Measurements from ENCODE around the gene PTPRG.
"Not testable (repeated sequence)": the region's sequence is repeated elsewhere in the genome, so short reads cannot be mapped to it uniquely, and the experiment has no call there.

The PTPRG gene

DNA sequence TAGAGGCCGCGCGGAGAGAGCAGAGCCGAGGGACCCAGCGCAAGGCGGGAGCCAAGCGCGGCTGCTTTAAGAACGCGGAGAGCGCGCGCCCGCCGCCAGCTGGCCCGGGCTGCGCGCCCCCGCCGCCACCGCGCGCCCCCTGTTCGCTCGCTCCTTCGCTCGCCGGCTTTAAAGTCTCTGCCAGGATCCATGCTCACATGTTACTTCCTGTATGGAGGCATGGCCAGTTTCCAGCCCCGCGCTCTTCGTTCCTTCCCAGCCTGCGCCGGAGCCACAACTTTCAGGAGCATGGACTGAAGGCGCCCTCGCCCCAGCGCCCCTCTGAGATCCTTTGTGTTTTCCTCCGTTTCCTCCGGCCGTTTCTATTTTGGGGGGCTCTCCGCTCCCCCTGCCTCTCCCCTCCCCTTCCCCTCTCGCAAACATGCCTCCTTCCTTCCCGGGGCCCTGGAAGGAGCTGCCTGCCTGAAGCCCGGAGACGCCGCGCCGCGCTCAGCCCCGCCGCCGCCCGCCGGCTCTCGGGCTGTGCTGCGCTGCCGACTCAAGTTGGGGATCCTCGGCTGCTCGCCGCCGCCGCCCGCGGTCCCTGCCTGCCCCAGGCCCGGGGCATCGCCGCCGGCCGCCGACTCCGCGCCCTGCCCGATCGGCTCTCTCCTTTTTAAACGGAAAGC lies at the start of gene PTPRG:
TSS of gene PTPRG (plus strand) at position 198 of the 668 bp plus-strand sequence. CDS start 717 bp downstream, outside the sequence.
- in situ Hi-C loops (cut with MboI; ENCODE audit: low sequenced_read_pairs): no loop called here

DNA sequence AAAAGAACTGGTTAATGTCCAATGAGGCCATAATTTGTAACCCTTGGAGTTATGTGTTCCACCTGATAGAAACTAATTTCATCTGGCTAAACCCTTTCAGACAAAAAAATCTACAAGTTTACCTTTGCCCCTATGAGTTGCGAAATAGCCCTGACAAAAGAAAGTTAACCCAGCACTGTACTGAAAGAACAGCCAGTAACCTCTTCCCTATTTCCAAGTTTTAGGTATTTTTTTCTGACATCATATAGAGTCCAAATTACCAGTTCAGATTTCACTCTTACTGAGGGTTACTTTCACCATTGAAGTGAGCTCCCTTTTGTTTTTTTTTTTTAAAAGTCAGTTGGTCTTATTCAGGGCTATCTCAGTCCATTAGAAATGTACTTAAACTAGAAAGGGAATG lies 42.8 kb upstream of the PTPRG start:
- in situ Hi-C loops (cut with MboI; ENCODE audit: low sequenced_read_pairs): no loop called here

DNA sequence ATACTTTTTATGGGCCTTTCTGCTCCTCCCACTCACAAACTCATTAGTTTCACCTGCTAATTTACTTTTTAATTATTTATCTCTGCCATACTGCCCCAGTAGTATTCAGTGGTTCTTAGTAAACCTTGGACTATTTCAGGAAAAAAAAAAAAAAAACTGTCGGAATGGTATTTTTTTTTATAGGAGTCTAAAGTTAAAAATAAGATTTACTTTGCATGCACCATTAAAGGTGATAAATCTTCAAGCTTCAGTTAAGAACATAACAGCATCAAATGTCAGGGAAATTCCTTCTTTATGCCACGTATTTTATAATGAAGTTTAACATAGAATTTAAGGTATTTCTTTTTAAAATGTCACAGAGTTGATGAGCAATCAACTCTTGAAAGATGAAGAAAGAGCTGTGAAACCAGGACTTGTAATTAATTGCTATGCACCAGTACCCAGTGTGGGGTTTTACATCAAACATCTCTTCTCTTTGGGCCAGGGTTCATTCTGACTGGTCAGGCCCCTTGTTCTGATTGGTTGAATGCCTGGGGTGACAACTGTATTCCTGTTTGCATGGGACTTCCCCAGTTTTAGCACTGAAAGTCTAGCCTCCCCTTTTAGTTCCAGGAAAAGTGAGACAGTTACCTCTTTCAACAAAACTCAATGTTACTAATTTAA lies 40.3 kb upstream of the PTPRG start:
- in situ Hi-C loops (cut with MboI; ENCODE audit: low sequenced_read_pairs): no loop called here

DNA sequence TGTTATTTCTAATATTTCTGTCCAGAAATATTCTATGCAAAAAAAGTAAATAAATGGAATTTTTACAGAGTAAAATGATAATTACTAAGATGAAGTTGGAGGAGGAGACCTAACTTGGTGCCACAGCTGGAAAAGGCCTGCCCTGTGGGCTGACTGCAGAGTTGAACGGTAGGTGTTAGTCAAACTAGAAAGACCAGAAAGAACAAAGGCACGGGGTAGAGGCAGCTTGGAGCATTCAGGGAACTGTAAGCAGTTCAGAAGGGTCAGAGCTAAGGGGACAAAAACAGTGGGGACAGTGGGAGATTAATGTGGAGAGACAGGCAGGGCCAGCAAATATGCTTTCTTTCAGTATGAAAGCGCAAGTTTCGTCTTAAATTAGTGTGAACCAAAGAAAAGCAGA lies 39.3 kb upstream of the PTPRG start:
- in situ Hi-C loops (cut with MboI; ENCODE audit: low sequenced_read_pairs): no loop called here

DNA sequence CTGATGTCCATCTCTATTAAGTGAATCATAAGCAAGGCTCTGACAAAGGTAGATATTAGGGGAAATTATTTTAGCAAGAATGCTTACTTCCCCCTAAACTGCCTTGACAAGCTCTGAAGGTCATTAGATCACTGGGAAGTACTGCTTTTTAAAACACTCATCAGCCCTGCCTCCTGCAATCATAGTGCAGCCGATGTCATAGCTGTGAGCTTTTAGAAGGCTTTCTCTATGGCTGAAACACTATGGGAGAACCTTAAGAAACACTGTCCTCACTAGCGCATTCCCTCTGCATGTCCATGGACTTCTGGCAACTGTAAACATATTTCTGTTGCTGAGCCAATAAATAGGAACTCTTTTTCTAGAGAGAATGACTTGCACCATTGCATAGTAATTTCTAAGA lies 38.7 kb upstream of the PTPRG start:
- in situ Hi-C loops (cut with MboI; ENCODE audit: low sequenced_read_pairs): no loop called here

DNA sequence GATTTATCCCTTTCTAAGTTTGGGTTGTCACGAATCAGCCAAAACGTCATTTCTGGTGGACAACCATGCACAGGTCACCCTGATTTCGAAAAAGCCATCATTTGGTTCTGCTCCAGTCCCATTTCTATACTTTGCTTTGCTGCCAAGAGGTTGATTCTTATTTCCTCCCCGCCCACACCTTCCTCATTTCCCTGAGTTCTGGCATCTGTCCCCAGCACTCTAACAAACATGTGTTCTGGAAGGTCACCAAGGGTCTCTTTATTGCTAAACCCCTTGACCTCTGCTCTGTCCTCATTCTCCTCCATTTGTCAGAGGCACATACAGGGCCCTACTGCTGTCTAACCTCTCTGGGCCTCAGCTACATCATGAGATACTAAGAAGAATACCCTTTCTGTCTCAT lies 36.4 kb upstream of the PTPRG start:
- in situ Hi-C loops (cut with MboI; ENCODE audit: low sequenced_read_pairs): no loop called here

DNA sequence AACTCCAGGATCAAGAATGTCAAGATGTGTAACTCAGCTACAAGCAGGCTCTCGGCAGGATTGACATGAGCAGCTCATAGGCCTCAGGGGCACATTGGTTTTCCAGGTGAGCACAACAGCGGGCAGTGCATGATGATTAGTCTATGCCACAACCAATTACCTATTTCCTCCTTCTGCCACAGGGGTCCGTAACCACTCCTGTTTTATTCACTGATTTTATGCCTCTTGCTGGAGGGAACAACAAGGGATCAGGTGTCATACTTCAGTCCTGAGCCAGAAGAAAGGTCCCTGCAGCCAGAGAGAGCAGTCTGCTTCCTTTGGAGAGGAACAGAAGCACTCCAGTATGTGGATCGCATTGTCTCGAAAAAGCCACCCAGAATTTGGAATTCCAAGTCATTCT lies 35.1 kb upstream of the PTPRG start:
- in situ Hi-C loops (cut with MboI; ENCODE audit: low sequenced_read_pairs): no loop called here

DNA sequence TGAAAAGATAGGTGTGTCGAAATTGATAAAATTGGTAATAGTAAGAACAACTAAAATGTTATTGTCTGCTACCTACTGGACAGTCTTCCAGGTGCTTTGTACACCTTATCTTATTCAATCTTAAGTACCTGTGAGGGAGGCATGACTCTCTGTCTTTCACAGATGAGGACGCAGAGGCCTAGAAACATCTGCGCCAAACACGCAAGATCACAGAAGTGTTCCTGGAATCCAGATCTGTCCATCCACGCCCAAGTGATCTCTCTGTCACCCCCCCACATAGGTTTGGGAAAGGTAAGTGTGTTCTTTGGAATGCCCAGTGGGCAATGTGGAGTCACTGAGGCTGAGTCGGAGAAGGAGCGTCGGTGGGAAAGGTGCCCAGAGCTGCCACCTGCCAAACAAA lies 34.4 kb upstream of the PTPRG start:
- in situ Hi-C loops (cut with MboI; ENCODE audit: low sequenced_read_pairs): no loop called here

DNA sequence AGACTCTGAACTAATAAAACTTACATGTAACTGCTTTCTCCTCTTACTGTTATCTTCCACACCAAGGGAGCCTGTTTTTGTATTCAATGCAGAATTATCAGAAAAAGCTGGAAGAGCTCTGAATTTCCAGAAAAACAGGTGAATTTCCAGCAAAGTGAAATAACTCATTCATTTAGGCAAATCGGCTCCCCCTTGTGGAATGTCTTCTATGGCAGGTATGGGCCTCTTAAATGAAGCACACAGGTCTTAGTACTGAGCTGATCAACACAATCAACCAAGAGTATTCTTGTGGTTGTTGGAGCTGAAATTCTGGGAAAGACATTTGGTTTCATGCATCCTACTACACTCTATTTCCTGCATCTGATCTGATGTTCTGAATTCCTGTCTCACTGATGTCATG lies 31.0 kb upstream of the PTPRG start:
- in situ Hi-C loops (cut with MboI; ENCODE audit: low sequenced_read_pairs): no loop called here

DNA sequence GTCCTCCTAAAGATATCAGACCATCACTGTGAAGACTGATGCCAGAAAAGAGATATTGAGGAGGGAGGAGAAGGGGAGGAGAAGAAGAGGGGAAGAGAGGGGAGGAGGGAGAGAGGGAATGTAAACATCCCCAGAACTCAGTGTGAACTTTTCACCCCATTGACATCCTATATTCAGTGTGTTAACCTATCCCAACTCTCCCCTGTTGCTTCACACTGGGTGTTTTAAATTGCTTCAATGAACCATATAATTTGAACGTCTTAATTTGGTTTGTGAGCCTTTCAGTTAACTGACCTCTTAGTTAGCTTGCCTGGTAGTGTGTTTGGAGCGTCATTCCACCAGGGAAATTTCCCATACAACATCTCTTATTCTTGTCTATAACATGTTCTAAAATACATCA lies 29.8 kb upstream of the PTPRG start:
- in situ Hi-C loops (cut with MboI; ENCODE audit: low sequenced_read_pairs): no loop called here

DNA sequence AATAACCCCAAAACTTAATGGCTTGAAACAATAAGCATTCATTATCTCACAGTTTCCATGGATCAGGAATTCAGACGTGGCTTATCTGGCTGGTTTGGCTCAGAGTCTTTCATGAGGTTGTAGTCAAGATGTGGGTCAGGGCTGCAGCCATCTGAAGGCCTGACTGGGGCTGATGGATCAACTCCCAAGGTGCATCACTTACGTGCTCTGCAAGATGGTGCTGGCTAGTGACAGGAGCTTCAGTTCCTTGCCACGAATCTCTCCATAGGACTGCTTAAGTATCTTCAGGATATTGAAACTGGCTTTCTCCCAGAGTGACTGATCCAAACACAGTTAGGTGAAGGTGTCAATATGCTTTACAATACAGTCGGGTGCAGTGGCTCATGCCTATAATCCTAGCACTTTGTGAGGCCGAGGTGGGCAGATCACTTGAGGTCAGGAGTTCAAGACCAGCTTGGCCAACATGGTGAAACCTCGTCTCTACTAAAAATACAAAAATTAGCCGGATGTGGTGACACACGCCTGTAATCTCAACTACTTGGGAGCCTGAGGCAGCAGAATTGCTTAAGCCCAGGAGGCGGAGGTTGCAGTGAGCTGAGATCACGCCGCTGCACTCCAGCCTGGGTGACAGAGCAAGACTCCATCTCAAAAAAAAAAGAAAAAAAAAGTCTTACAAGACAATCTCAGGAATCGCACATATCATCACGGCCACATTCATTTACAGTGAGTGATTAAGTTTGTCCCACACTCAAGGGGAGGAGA lies 28.5 kb upstream of the PTPRG start:
- in situ Hi-C loops (cut with MboI; ENCODE audit: low sequenced_read_pairs): no loop called here

DNA sequence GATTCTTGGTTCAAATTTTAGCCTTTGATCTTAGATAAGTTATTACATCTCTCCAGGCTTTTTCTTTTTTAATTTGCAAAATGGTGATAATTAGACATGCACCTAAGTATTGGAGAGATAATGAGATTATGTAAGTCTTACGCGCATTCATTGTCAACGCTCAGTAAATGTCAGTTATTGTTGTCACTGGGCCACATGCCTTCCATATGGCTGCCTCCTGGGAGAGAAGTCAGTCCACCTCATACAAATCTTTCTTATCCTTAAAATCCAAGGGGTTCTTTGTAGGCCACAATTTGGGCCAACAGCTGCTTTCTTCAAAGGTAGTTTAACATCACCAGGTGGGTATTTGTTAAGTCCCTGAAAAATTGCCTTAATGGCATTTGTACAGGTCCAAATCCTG lies 25.5 kb upstream of the PTPRG start:
- in situ Hi-C loops (cut with MboI; ENCODE audit: low sequenced_read_pairs): no loop called here

DNA sequence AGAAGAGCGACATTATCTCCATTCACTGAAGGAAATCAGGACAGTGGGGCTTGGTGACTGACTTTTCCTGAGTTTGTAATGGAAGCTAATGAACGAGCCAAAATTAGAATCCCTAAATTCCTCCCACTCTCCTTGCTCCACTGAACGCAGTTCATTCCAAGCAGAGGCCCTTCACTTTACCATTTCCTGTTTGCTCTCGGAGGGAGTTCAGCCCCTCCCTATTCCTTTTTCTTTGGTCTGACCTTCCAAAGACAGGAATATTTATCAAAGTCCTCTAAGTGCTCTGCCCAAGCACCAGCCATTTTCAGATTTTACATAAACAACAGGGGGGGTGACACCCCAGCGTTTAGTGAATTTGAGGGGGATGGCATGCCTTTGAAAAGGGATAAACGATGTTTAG lies 24.0 kb upstream of the PTPRG start:
- in situ Hi-C loops (cut with MboI; ENCODE audit: low sequenced_read_pairs): no loop called here

DNA sequence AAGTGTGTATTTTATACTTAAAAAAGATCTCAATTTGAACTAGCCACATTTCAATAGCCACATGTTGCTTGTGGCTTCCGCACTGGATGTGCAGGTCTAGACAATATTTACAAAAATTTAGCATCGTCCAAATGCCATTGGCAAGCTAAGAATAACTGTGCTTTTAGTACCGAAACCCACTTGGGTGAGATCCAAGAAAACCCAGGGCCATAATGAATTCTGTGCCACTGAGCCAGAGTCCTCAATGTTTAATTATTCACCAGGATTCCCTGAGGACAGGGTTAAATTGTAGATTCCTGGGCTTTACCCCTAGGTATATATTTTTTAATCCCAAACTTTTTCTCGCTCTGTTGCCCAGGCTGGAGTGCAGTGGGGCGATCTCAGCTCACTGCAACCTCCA lies 22.9 kb upstream of the PTPRG start:
- in situ Hi-C loops (cut with MboI; ENCODE audit: low sequenced_read_pairs): no loop called here

DNA sequence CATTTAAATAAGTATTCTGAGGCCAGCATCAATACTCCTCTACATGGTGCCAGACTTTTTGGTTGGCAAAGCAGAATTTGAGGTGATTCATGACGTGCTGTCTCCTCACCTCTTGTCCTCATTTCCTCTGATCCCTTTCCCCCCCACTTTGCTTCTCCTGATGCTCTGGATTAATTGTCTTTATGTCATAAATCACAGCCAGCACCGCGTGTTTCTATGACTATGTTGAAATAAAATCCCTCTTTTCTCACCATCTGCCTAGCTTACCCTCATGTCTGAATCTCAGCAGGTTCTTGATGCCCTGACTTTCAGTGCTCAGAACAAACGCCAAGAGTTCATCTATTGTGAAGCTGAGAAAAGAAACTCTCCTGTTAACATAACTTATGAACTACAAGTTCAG lies 19.7 kb upstream of the PTPRG start:
- in situ Hi-C loops (cut with MboI; ENCODE audit: low sequenced_read_pairs): no loop called here

DNA sequence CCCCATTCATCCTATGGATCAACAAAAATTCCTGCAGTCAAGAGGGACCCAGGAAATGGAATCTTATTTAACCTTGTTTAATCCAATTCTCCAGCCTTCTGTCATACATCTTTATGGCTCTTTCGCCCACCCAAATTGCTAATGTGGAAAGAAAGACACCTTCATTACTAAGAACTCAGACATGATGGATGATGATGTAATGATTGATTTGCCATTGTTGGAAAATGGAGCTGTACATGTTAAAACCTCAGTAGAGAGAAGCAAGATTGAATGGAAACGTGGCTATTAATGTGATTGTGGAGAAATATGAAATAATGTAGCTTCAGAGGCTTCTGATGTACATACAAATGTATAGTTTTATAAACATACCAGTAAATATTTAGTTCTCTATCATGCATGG lies 15.7 kb upstream of the PTPRG start:
- in situ Hi-C loops (cut with MboI; ENCODE audit: low sequenced_read_pairs): no loop called here

DNA sequence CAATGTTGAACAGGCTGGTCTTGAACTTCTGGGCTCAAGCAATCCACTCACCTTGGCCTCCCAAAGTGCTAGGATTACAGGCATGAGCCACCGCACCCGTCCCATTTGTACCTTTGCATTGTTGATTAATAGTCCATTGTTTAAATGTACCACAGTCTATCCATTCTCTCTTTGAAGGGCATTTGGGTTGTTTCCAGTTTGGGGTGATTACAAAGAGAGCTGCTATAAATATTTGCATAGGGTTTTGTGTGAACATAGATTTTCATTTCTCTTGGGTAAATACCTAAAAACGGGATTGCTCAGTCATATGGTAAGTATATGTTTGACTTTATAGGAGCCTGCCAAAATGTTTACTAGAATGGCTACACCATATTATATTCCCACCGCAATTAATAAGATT lies 13.7 kb upstream of the PTPRG start:
- in situ Hi-C loops (cut with MboI; ENCODE audit: low sequenced_read_pairs): no loop called here

DNA sequence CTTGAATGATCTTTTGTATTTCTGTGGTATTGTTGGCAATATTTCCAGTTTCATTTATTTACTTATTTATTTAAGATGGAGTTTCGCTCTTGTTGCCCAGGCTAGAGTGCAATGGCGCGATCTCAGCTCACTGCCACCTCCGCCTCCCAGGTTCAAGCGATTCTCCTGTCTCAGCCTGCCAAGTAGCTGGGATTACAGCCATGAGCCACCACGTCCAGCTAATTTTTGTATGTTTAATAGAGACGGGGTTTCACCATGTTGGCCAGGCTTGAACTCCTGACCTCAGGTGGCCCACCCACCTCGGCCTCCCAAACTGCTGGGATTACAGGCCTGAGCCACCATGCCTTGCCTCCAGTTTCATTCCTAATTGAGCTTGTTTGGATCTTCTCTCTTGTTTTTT lies 8.7 kb upstream of the PTPRG start:
- in situ Hi-C loops (cut with MboI; ENCODE audit: low sequenced_read_pairs): not testable (repeated sequence)

DNA sequence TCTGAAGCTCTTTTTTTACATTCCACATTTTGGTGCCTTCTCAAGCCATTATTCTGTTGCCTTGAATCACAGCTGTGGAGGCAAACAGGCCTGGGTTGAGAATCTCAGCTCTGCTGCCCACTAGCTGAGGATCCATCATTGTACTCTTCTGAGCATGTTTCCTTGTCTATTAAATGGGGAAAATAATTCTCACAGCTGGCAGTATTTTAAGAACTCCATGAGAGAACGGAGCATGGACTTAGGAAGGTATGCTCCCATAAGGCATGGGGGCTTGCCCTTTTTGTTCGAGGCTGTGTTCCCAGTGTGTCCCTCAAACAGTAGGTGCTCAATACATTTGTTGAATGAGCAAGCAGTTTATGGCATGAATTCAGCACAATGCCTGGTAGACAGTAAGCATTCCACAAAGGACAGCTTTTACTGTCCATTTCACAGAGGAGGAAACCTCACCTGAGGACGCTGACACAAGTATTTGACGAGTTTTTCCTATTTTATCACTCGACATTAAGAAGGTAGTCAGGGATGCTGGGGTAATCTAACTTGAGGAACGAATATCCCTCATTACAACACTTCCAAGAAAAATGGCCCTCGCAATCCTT lies 2.1 kb upstream of the PTPRG start:
- in situ Hi-C loops (cut with MboI; ENCODE audit: low sequenced_read_pairs): no loop called here

DNA sequence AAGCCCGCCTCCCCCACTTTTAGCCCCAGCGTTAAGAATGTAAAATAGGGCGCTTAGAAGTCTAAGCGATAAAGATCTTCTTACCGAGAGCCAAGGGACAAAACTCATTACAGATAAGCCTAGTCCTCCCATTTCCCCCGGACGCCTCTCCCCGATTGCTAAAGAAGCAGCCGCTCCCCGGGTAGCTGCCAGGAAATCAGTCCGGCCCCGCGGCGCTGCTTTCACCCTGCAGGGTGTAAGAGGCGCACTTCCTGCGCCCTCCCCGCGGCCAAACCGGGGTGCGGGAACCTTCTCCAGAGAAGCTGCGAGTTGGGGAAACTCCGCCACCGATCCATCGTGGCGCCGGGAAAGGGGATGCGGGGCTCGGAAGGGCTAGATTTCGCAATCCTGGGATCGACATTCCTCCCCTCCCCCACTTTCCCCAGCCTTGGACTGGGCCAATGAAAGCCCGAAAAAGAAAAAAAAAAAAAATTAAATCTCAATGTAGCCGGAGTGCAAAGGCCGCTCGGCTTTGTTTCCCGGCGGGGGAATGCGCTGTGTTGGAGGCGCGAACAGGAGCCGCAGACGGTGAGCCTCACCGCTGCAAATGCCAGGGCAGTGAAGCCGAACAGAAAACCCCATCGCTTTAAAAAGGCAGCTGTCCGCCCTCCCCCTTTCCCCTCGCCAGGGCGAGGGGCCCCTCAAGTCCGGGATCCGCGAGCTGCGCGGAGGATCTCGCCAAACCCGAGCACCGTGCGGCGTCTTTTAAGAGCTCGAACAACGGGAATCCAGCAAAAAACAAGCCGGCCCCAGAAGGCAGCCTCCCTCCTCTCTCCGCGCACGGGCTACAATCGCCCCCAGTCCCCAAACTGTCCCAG lies 626 bp upstream of the PTPRG start:
- in situ Hi-C loops (cut with MboI; ENCODE audit: low sequenced_read_pairs): no loop called here
